GM12878 (cell line): ENCODE data around the gene PLCD1. TPM values are rescaled to one million over a fixed set of nuclear protein-coding genes. Genes with fewer than 3 reads are reported as not detected.
A peak's percentile ranks its signal among the peaks of the same experiment; 100 is the strongest.

Source experiments
- ATAC-seq: fragments of 200-7000 bp; cut with Tn5 transposase; 3 replicates; pipeline ENCODE4 v1.9.1; 2020; ENCODE audit warnings: mild to moderate bottlenecking, moderate library complexity
- BruUV-seq: library from RNA; stranded (reverse); fragments of 400-500 nt; replicated peaks from 2 replicates; lab custom pipeline; 2021; lab: Mats Ljungman, UMichigan
- CTCF ChIA-PET: fragments of 300-600 bp; sonication (Branson Sonifier 250); formaldehyde crosslinking; extraction: SDS; loops from one replicate; lab custom pipeline; 2021; ENCODE audit warnings: inconsistent platforms; lab: Yijun Ruan, JAX
- POLR2A ChIA-PET: fragments of 350-600 bp; formaldehyde crosslinking; extraction: SDS; loops from one replicate; lab custom pipeline; 2021; ENCODE audit warnings: inconsistent platforms; lab: Charles Lee
- RAD21 ChIA-PET: fragments of 300-600 bp; sonication (Branson Sonifier 250); formaldehyde crosslinking; loops from one replicate; lab custom pipeline; 2023; ENCODE audit warnings: antibody characterized with exemption; ENCODE audit not compliant: unreplicated experiment; lab: Charles Lee
- SMC1A ChIA-PET: fragments of 300-600 bp; sonication (Branson Sonifier 250); formaldehyde crosslinking; loops from one replicate; lab custom pipeline; 2023; ENCODE audit not compliant: unreplicated experiment, uncharacterized antibody; lab: Charles Lee
- DNase-seq: peaks from one replicate; pipeline ENCODE4 v3.0.0-alpha.2; 2011; ENCODE audit warnings: low read depth, low spot score
- FAIRE-seq: peaks from 3 replicates; lab custom pipeline; 2011; peaks lifted over from hg19 to GRCh38; lab: Jason Lieb, UNC
- H2AFZ ChIP-seq: 2 replicates; pipeline ENCODE4 v1.6.0; 2011; ENCODE audit warnings: low read depth, low read length, control low read depth; ENCODE audit not compliant: control insufficient read depth
- H3K27ac ChIP-seq: 2 replicates; pipeline ENCODE4 v1.5.1; 2011; ENCODE audit warnings: control low read depth; ENCODE audit not compliant: control insufficient read depth, insufficient read depth
- H3K27me3 ChIP-seq, 2 experiments: replicated peaks in 1 of 2; 2 replicates each; pipeline versions ENCODE4 v1.6.0 to v1.6.1; 2011; ENCODE audit warnings: low read length in 1 of 2; ENCODE audit not compliant: control insufficient read depth in 2 of 2, insufficient read depth in 2 of 2
- H3K36me3 ChIP-seq, 2 experiments: 2 replicates each; pipeline ENCODE4 v1.5.1; 2011; ENCODE audit warnings: low read length in 1 of 2; ENCODE audit not compliant: control insufficient read depth in 2 of 2, insufficient read depth in 2 of 2
- H3K4me1 ChIP-seq: 2 replicates; pipeline ENCODE4 v1.6.1; 2011; ENCODE audit warnings: mild to moderate bottlenecking, low read length, moderate library complexity, mixed read lengths; ENCODE audit not compliant: control insufficient read depth, insufficient read depth
- H3K4me2 ChIP-seq: 2 replicates; pipeline ENCODE4 v1.6.0; 2011; ENCODE audit warnings: control low read depth; ENCODE audit not compliant: control insufficient read depth, insufficient read depth
- H3K4me3 ChIP-seq: fragments of 200-600 bp; sonication (generic); 2 replicates; pipeline ENCODE4 v1.5.1; 2016
- H3K79me2 ChIP-seq: 2 replicates; pipeline ENCODE4 v1.6.0; 2011; ENCODE audit warnings: low read length; ENCODE audit not compliant: control insufficient read depth, insufficient read depth
- H3K9ac ChIP-seq: 2 replicates; pipeline ENCODE4 v1.8.0; 2011; ENCODE audit warnings: low read length, control low read depth, mixed read lengths; ENCODE audit not compliant: control insufficient read depth, insufficient read depth
- H3K9me3 ChIP-seq: replicated peaks from 3 replicates; pipeline ENCODE4 v1.5.1; 2011; ENCODE audit warnings: mild to moderate bottlenecking, low read length; ENCODE audit not compliant: control insufficient read depth, insufficient read depth
- H4K20me1 ChIP-seq: 2 replicates; pipeline ENCODE4 v1.6.0; 2011; ENCODE audit not compliant: control insufficient read depth, insufficient read depth
- ATF3 ChIP-seq: IDR thresholded peaks from 2 replicates; pipeline ENCODE4 v1.6.1; 2011; ENCODE audit warnings: low read depth, mild to moderate bottlenecking, low read length, moderate library complexity, borderline replicate concordance; ENCODE audit errors: extremely low read depth
- ATF7 ChIP-seq: fragments of 450-650 bp; IDR thresholded peaks from 2 replicates; pipeline ENCODE4 v1.6.1; 2016; ENCODE audit warnings: low read depth, mild to moderate bottlenecking
- CBX3 ChIP-seq: fragments of 200-600 bp; sonication (generic); IDR thresholded peaks from 2 replicates; pipeline ENCODE4 v1.6.1; 2016; ENCODE audit warnings: low read depth, borderline replicate concordance
- CBX5 ChIP-seq: sonication (generic); IDR thresholded peaks from 2 replicates; pipeline ENCODE4 v1.6.1; 2016; ENCODE audit warnings: low read depth, moderate library complexity, mild to moderate bottlenecking, inconsistent platforms
- CHD2 ChIP-seq: IDR thresholded peaks from 2 replicates; pipeline ENCODE4 v1.6.1; 2011; ENCODE audit warnings: low read depth, low read length, improper control_type of control experiment, borderline replicate concordance
- EP300 ChIP-seq, 2 experiments: fragments of 150-350 bp in 1 of 2; IDR thresholded peaks; 2 replicates each; pipeline ENCODE4 v1.6.1; 2011 to 2012; ENCODE audit warnings: low read depth in 2 of 2, low read length in 2 of 2, borderline replicate concordance in 1 of 2, improper control_type of control experiment in 1 of 2, inconsistent platforms in 1 of 2; ENCODE audit not compliant: control insufficient read depth in 1 of 2
- HDGF ChIP-seq: fragments of 450-650 bp; IDR thresholded peaks from 2 replicates; pipeline ENCODE4 v1.6.1; 2016; ENCODE audit warnings: antibody characterized with exemption
- KLF5 ChIP-seq: fragments of 450-650 bp; IDR thresholded peaks from 2 replicates; pipeline ENCODE4 v1.6.1; 2014; ENCODE audit warnings: mild to moderate bottlenecking; ENCODE audit not compliant: partially characterized antibody
- MYB ChIP-seq: fragments of 150-350 bp; IDR thresholded peaks from 2 replicates; pipeline ENCODE4 v1.6.1; 2014; ENCODE audit warnings: mild to moderate bottlenecking, low read depth, low read length, borderline replicate concordance
- PML ChIP-seq: IDR thresholded peaks from 2 replicates; pipeline ENCODE4 v1.6.1; 2012; ENCODE audit warnings: low read length, inconsistent platforms
- POLR2A ChIP-seq: IDR thresholded peaks from 2 replicates; pipeline ENCODE4 v1.6.1; 2011; ENCODE audit warnings: low read depth, mild to moderate bottlenecking, low read length
- RAD51 ChIP-seq: fragments of 450-650 bp; IDR thresholded peaks from 2 replicates; pipeline ENCODE4 v1.6.1; 2016; ENCODE audit warnings: moderate library complexity, mild to moderate bottlenecking, inconsistent platforms
- RFX5 ChIP-seq: IDR thresholded peaks from 2 replicates; pipeline ENCODE4 v1.6.1; 2011; ENCODE audit warnings: low read depth, low read length, improper control_type of control experiment
- SIN3A ChIP-seq: IDR thresholded peaks from 2 replicates; pipeline ENCODE4 v1.6.1; 2012; ENCODE audit warnings: low read depth, low read length, improper control_type of control experiment
- SMAD1 ChIP-seq: fragments of 450-650 bp; IDR thresholded peaks from 2 replicates; pipeline ENCODE4 v1.6.1; 2018; ENCODE audit warnings: mild to moderate bottlenecking, low read depth; ENCODE audit not compliant: partially characterized antibody
- SRF ChIP-seq, 2 experiments: IDR thresholded peaks; 2 replicates each; pipeline ENCODE4 v1.6.1; 2011; ENCODE audit warnings: low read depth in 2 of 2, low read length in 2 of 2, mild to moderate bottlenecking in 1 of 2, moderate library complexity in 1 of 2
- TARDBP ChIP-seq: IDR thresholded peaks from 2 replicates; pipeline ENCODE4 v1.6.1; 2016; ENCODE audit warnings: borderline replicate concordance
- ZNF207 ChIP-seq: fragments of 450-650 bp; IDR thresholded peaks from 2 replicates; pipeline ENCODE4 v1.6.1; 2014; ENCODE audit warnings: antibody characterized with exemption, mild to moderate bottlenecking, borderline replicate concordance
- ZNF24 ChIP-seq: fragments of 450-650 bp; IDR thresholded peaks from 2 replicates; pipeline ENCODE4 v1.6.1; 2017; ENCODE audit warnings: antibody characterized with exemption, mild to moderate bottlenecking
- WGBS: methylation state at CpG from one replicate; pipeline ENCODE4 v1.1.6; 2016; ENCODE audit warnings: low lambda C conversion rate; ENCODE audit not compliant: insufficient replicate concordance, insufficient coverage; ENCODE audit errors: missing lambda C conversion rate; 5-methylcytosine and 5-hydroxymethylcytosine counted together
- in situ Hi-C: fragments of 300-500 bp; cut with MboI; formaldehyde crosslinking; loops from 9 replicates; pipeline ENCODE4 v1.14.3; 2018; ENCODE audit warnings: mixed read lengths
- intact Hi-C: fragments of 100-400 bp; cut with micrococcal nuclease; formaldehyde crosslinking; loops from one replicate; pipeline ENCODE4 v1.14.2; 2022; ENCODE audit not compliant: unreplicated experiment
- polyA plus RNA-seq, 11 experiments: library from polyadenylated mRNA; depleted of rRNA in 4 of 11; unstranded in 6 of 11; stranded (reverse) in 5 of 11; fragments of >200 nt; fragmentation: Nextera tagmentation in 4 of 11; fragmentation: Illumina TruSeq in 1 of 11; extraction: Ambion mirVana in 4 of 11; extraction: Trizol in 1 of 11; gene quantifications; 1 replicate in 1 of 11; 2 replicates in 10 of 11; pipeline versions ENCODE4 v1.2.1 to v1.2.3, GENCODE V29; 2011 to 2016; ENCODE audit warnings: inconsistent platforms in 2 of 11, missing spikeins in 2 of 11, low read depth in 1 of 11
- total RNA-seq, 4 experiments: library from RNA; depleted of rRNA in 3 of 4; stranded (reverse); fragments of >200 nt in 3 of 4; fragmentation: Illumina TruSeq in 1 of 4; extraction: Trizol in 1 of 4; gene quantifications; 2 replicates each; pipeline versions ENCODE4 v1.2.1 to v1.2.3, GENCODE V29; 2013 to 2021

The PLCD1 gene
- total and polyA plus RNA-seq, 10 of the 15 experiments (the other 5 are each of a cell fraction or from before 2014, with no cell fraction given), result 0.20 to 3.9 (median 1.2) TPM; not detected in 1

- FAIRE-seq (no peak), ATAC-seq (no peak), DNase-seq (no peak)
- BruUV-seq, result no TSS peak
- Histone ChIP-seq H3K4me3 (no peak overlapping the region), H2AFZ (no peak overlapping the region), H3K79me2 (no peaks in the 10 kb centered on the region), H4K20me1 (no peaks in the 10 kb centered on the region), H3K27ac (no peak overlapping the region), H3K36me3 (no peaks in the 10 kb centered on the region), H3K4me2 (no peak overlapping the region), H3K9ac (no peak overlapping the region), H3K4me1 (no peaks in the 10 kb centered on the region), H3K9me3 (no peaks in the 10 kb centered on the region), H3K27me3 (no peaks in the 10 kb centered on the region; a peak in 1 of 4 replicates)
- CTCF ChIA-PET, result no interaction called here
- WGBS, result 3% methylated on average over 2 of the region's 2 CpGs
- in situ Hi-C loops, result no loop called here
- POLR2A ChIA-PET, result no interaction called here
- RAD21 ChIA-PET, result no interaction called here
- intact Hi-C loops, result no loop called here
- TF ChIP-seq SIN3A (no peak), RAD51 (peak; percentile 44; the same call in 1 of the 2 replicates)
- SMC1A ChIA-PET, result no interaction called here
Observed at GRCh38 chr3:38046821-38047220, 17.4 kb upstream of the PLCD1 start.

- ChIA-PET CTCF (no interaction called here), POLR2A (no interaction called here), SMC1A (no interaction called here), RAD21 (no interaction called here)
- Histone ChIP-seq H4K20me1 (no peaks in the 10 kb centered on the region), H2AFZ (no peak overlapping the region), H3K4me3 (no peak overlapping the region), H3K4me2 (no peak overlapping the region), H3K36me3 (no peaks in the 10 kb centered on the region), H3K27me3 (no peaks in the 10 kb centered on the region; a peak in 1 of 4 replicates), H3K79me2 (no peaks in the 10 kb centered on the region), H3K9ac (no peak overlapping the region), H3K27ac (no peak overlapping the region), H3K4me1 (no peaks in the 10 kb centered on the region), H3K9me3 (no peaks in the 10 kb centered on the region)
- intact Hi-C loops, result no loop called here
- no peak for ATAC-seq
- TF ChIP-seq ZNF24 (no peak), ATF3 (no peak), MYB (no peak), HDGF (no peak), CBX3 (no peak), CHD2 (no peak), CBX5 (no peak), RFX5 (no peak), ATF7 (no peak), SRF (IDR thresholded peaks at IDR 0.05; ENCODE audit: low read depth in 2 of 2, low read length in 2 of 2) (no peak), SMAD1 (no peak), EP300 (IDR thresholded peaks at IDR 0.05; ENCODE audit: borderline replicate concordance in 1 of 2, control insufficient read depth in 1 of 2, low read depth in 2 of 2, low read length in 2 of 2) (no peak), KLF5 (no peak), POLR2A (no peak), ZNF207 (no peak), PML (no peak), TARDBP (no peak)
- in situ Hi-C loops, result no loop called here
- no peak for FAIRE-seq
- BruUV-seq, result no TSS peak
- WGBS, result 28% methylated on average over 4 of the region's 4 CpGs
- DNase-seq, result no peak
Observed at GRCh38 chr3:38046027-38046426, 16.6 kb upstream of the PLCD1 start.
